GM12891 (cell line): ENCODE results near the gene FETUB.
"Not testable (repeated sequence)": the region's sequence is repeated elsewhere in the genome, so short reads cannot be mapped to it uniquely, and the experiment has no call there.

ENCODE experiments used
- POLR2A ChIP-seq: IDR thresholded peaks from 2 replicates; pipeline ENCODE4 v1.6.1; 2011; ENCODE audit warnings: low read depth, low read length, control low read depth
- POLR2AphosphoS5 ChIP-seq: IDR thresholded peaks from 2 replicates; pipeline ENCODE4 v1.6.1; 2011; ENCODE audit warnings: low read depth, low read length, control low read depth
- SPI1 ChIP-seq: IDR thresholded peaks from 2 replicates; pipeline ENCODE4 v1.6.1; 2011; ENCODE audit warnings: low read depth, low read length, control low read depth
- TAF1 ChIP-seq: IDR thresholded peaks from 2 replicates; pipeline ENCODE4 v1.6.1; 2011; ENCODE audit warnings: low read depth, low read length, control low read depth

DNA sequence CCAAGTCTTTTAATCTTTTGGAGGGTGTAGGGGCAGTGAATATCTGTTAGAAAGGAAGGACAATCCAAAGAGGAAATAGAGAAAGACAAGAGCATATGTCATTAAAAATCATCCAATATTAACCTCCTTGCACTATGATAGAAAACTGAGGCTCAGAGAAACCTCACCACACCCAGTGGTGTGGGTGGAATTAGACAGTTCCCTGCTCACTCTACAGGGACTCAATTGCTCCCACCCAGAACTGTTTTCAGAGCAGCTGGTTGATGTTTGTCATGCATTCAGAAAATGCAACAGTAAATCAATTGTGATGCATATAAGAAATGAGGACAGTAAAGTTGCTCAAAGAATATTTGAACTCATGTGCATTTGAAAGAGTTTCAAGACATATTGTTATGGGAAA lies 62.3 kb downstream of the FETUB start:
- not testable (repeated sequence) for TF ChIP-seq POLR2AphosphoS5, POLR2A, TAF1, SPI1
